ENCODE data around the gene ATMIN.

The ATMIN gene, protein sequence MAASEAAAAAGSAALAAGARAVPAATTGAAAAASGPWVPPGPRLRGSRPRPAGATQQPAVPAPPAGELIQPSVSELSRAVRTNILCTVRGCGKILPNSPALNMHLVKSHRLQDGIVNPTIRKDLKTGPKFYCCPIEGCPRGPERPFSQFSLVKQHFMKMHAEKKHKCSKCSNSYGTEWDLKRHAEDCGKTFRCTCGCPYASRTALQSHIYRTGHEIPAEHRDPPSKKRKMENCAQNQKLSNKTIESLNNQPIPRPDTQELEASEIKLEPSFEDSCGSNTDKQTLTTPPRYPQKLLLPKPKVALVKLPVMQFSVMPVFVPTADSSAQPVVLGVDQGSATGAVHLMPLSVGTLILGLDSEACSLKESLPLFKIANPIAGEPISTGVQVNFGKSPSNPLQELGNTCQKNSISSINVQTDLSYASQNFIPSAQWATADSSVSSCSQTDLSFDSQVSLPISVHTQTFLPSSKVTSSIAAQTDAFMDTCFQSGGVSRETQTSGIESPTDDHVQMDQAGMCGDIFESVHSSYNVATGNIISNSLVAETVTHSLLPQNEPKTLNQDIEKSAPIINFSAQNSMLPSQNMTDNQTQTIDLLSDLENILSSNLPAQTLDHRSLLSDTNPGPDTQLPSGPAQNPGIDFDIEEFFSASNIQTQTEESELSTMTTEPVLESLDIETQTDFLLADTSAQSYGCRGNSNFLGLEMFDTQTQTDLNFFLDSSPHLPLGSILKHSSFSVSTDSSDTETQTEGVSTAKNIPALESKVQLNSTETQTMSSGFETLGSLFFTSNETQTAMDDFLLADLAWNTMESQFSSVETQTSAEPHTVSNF

DNA sequence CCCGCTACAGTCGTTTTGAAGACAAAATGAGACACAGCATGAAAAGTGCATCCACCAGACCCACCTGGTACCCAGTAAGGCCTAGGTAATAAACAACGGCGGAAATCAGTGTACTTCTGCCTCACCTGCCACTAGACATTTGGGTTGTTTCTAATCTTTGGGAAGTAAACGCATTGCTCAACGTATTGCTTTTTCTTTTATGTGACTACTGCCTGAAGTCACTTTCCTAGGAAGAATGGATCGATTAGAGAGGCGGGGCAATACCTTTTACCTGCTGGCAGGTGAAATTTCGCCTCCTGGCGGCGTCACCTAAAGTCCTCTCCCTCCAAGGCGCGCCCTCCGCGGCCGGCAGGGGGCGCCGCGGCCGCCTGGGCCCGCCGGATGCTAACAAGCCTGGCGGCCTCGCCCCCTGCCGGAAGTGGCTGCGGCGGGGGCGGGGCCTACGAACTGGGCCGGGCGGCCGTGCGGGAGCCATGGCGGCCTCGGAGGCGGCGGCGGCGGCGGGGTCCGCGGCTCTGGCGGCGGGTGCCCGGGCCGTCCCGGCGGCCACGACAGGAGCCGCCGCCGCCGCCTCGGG lies at the start of gene ATMIN:
ATMIN (plus strand) TSS at position 445 of the 577 bp plus-strand sequence; CDS start at position 474, 29 bp downstream.
- H2AFZ ChIP-seq (ENCODE audit: low read length) = no peak within 1 kb of the TSS
- H3K4me3 ChIP-seq (ENCODE audit: low read depth, low read length, poor library complexity, severe bottlenecking) = peak within 1 kb of the TSS; percentile 94
- H3K4me1 ChIP-seq (ENCODE audit: insufficient read depth, low read length, severe bottlenecking) = peaks cover 13% of the 10 kb centered on the region
- H3K9me3 ChIP-seq (ENCODE audit: low read length) = no peaks in the 10 kb centered on the region
- H3K36me3 ChIP-seq (ENCODE audit: insufficient read depth, low read length) = peaks cover 15% of the 10 kb centered on the region; the same call in 1 of the 2 replicates
- H3K9me2 ChIP-seq (ENCODE audit: low read depth, low read length) = no peaks in the 10 kb centered on the region
- H3K27me3 ChIP-seq (ENCODE audit: insufficient read depth, low read length) = no peaks in the 10 kb centered on the region
- H4K20me1 ChIP-seq (ENCODE audit: insufficient read depth, low read length) = no peaks in the 10 kb centered on the region
- no peaks in the 10 kb centered on the region for H3F3A ChIP-seq (ENCODE audit: insufficient read depth, low read length)
- H3K27ac ChIP-seq (ENCODE audit: low read depth, low read length, poor library complexity, severe bottlenecking) = peak within 1 kb of the TSS; percentile 41
- H3K4me2 ChIP-seq (ENCODE audit: low read length) = peak within 1 kb of the TSS; percentile 96
- peaks cover 5% of the 10 kb centered on the region for H3K79me2 ChIP-seq (ENCODE audit: insufficient read depth, low read length)
- TF ChIP-seq EZH2 (IDR thresholded peaks at IDR 0.05; ENCODE audit: borderline replicate concordance, low read length) = no peak
- TF ChIP-seq, protein P1, sequence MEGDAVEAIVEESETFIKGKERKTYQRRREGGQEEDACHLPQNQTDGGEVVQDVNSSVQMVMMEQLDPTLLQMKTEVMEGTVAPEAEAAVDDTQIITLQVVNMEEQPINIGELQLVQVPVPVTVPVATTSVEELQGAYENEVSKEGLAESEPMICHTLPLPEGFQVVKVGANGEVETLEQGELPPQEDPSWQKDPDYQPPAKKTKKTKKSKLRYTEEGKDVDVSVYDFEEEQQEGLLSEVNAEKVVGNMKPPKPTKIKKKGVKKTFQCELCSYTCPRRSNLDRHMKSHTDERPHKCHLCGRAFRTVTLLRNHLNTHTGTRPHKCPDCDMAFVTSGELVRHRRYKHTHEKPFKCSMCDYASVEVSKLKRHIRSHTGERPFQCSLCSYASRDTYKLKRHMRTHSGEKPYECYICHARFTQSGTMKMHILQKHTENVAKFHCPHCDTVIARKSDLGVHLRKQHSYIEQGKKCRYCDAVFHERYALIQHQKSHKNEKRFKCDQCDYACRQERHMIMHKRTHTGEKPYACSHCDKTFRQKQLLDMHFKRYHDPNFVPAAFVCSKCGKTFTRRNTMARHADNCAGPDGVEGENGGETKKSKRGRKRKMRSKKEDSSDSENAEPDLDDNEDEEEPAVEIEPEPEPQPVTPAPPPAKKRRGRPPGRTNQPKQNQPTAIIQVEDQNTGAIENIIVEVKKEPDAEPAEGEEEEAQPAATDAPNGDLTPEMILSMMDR (IDR thresholded peaks at IDR 0.05; ENCODE audit: low read length) = peak; percentile 98
- peak within 1 kb of the TSS; percentile 79 for H3K9ac ChIP-seq (ENCODE audit: low read length)

- H3K27ac ChIP-seq (ENCODE audit: low read depth, low read length, poor library complexity, severe bottlenecking) = no peak overlapping the region
- peaks cover 7% of the 10 kb centered on the region for H3K36me3 ChIP-seq (ENCODE audit: insufficient read depth, low read length)
Observed at GRCh38 chr16:80986557-80986956, 49.1 kb upstream of the ATMIN start.

GRCh38 chr16:80988756-80989155 lies 46.9 kb upstream of the ATMIN start:
- Histone ChIP-seq H3K36me3 (ENCODE audit: insufficient read depth, low read length) (peaks cover 6% of the 10 kb centered on the region; the same call in 1 of the 2 replicates), H3K79me2 (ENCODE audit: insufficient read depth, low read length) (peaks cover 10% of the 10 kb centered on the region), H3K4me1 (ENCODE audit: insufficient read depth, low read length, severe bottlenecking) (no peaks in the 10 kb centered on the region)

More at GRCh38 chr16:80986557-80986956, 49.1 kb upstream of the ATMIN start:
- Histone ChIP-seq H3K4me1 (ENCODE audit: insufficient read depth, low read length, severe bottlenecking) (no peaks in the 10 kb centered on the region), H3K9ac (ENCODE audit: low read length) (no peak overlapping the region), H3K4me2 (ENCODE audit: low read length) (no peak overlapping the region), H3F3A (ENCODE audit: insufficient read depth, low read length) (no peaks in the 10 kb centered on the region), H4K20me1 (ENCODE audit: insufficient read depth, low read length) (peaks cover 2% of the 10 kb centered on the region; the same call in 1 of the 2 replicates), H2AFZ (ENCODE audit: low read length) (no peak overlapping the region), H3K4me3 (ENCODE audit: low read depth, low read length, poor library complexity, severe bottlenecking) (no peak overlapping the region), H3K27me3 (ENCODE audit: insufficient read depth, low read length) (no peaks in the 10 kb centered on the region), H3K9me2 (ENCODE audit: low read depth, low read length) (no peaks in the 10 kb centered on the region), H3K9me3 (ENCODE audit: low read length) (no peaks in the 10 kb centered on the region), H3K79me2 (ENCODE audit: insufficient read depth, low read length) (0 out of 2 replicates have a peak, but pooled peaks cover 1% of the 10 kb centered on the region)
- no peak for TF ChIP-seq EZH2 (IDR thresholded peaks at IDR 0.05; ENCODE audit: borderline replicate concordance, low read length)
- TF ChIP-seq, protein P1 (IDR thresholded peaks at IDR 0.05; ENCODE audit: low read length) = no peak

More at GRCh38 chr16:80988756-80989155, 46.9 kb upstream of the ATMIN start:
- Histone ChIP-seq H3K27me3 (ENCODE audit: insufficient read depth, low read length) (no peaks in the 10 kb centered on the region), H3K4me3 (ENCODE audit: low read depth, low read length, poor library complexity, severe bottlenecking) (no peak overlapping the region), H3K9me3 (ENCODE audit: low read length) (no peaks in the 10 kb centered on the region), H3K27ac (ENCODE audit: low read depth, low read length, poor library complexity, severe bottlenecking) (no peak overlapping the region), H3F3A (ENCODE audit: insufficient read depth, low read length) (no peaks in the 10 kb centered on the region), H2AFZ (ENCODE audit: low read length) (no peak overlapping the region), H3K9ac (ENCODE audit: low read length) (no peak overlapping the region), H3K4me2 (ENCODE audit: low read length) (no peak overlapping the region), H3K9me2 (ENCODE audit: low read depth, low read length) (no peaks in the 10 kb centered on the region), H4K20me1 (ENCODE audit: insufficient read depth, low read length) (no peaks in the 10 kb centered on the region)
- TF ChIP-seq EZH2 (IDR thresholded peaks at IDR 0.05; ENCODE audit: borderline replicate concordance, low read length) = no peak
- TF ChIP-seq, protein P1 (IDR thresholded peaks at IDR 0.05; ENCODE audit: low read length) = no peak

Data from OCI-LY1 (cell line).